ENCODE results near the gene BACH2.

The BACH2 gene

DNA sequence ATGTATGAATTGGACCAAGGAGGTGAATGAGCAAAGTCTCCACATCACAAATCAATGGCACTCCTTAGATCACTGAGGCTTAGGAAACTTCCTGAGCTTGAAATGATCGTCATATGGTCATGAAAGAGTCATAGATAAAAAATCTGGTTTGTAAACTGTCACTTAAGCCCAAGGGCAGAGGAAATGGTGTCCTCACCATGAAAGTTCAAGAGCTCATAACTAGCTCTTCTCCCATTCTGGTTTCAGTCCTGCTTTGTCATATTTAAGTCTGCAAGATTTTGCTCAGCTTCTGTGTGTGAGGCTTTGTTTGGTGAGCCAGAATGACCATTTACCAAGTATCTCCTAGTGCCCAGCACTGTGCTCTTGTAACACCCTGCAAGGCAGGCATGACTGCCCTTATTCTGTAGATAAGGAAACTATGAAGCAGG, 341.9 kb downstream of the BACH2 start:
- no peak for DNase-seq

DNA sequence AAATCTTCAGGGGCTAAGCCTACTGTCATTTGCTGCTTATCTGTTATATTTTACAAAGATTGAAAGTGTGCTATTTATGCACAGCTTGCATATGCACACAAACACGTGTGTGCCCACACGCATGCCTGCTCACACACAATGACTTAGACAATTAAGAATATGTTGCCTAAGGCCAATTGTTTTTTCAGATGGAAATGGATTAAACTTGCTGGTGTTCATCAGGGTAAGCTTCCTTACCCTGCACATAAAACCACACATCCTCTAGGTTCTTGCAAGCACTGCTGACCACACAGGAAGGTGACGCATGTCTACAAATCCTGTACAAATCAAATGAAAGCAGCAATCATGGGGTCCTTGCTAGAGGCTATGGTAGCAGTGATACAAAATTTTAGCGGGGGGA, 344.0 kb downstream of the BACH2 start:
- DNase-seq = peak; percentile 66 to 70

DNA sequence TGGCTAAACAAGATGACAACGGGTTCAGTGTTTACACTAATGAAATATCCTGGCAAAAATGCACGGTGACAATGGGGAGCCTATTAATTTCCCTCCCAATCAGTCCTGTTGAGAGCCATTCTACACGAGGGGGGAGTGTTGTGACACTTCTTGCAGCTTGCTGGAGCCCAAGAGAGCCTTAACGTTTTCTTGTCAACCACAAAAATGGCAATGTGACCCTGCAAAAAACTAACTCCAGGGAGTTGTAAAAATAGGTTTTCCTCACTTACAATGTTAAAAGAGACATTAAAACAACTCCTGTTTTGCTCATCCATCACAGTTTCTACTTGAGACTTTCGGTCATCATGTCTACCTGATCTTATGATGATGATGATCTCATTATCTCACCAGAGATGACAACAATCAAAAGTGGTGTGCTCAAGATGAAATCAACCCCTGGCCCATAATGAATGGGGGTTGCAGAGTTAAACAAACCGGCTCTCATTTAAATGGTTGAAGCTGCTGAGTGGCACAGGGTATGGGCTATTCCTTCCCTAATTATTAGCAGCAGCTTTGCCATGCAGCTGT, 344.5 kb downstream of the BACH2 start:
- no peak for DNase-seq

DNA sequence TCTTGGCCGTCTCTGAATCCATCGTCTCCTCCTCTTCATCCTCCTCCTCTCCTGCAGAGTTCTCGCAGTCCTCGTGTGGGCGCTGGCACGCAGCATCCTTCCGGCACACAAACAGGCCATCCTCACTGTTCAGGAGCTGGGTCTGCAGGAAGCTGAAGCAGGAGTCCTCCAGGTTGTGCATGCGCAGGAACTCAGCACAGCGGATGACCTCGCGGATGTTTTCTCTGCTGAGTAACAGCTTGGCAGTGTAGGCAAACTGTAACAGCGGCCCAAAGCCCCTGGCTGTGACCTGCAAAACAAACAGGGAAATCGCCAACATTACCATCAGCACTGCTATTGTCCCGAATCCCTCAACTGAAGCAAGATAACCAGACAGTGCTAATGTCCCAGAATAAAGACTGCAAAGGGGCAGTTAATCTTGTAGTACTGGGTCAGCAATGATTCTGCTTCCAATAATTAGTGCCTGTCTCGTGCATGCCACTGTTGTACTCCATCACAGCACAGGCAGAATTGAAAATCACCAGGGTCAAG, 345.0 kb downstream of the BACH2 start:
- DNase-seq = no peak

DNA sequence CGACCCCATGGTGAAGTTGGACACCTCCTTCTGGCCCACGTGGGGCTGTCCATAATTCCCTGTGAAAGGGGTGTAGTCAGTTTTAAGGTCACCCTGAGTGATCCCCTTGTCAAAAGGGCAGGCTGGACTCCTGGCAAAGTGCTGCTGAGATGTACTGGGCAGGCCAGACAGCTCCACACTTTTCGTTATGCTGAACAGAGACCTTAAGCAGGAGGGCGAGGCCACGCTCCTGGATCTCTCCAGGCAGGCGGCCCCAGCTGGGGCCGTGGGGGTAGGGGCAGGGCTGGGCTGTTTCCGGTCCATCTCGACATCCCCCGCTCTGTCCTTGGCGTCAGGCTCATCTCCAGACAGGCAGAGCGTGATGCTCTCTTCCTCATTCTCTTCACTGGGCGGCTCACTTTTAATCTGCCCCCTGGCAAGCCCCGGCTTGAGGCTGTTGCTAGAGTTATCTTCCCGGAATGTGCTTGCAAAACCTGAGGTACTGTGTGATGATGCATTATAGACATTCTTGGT, 345.7 kb downstream of the BACH2 start:
- DNase-seq = no peak

DNA sequence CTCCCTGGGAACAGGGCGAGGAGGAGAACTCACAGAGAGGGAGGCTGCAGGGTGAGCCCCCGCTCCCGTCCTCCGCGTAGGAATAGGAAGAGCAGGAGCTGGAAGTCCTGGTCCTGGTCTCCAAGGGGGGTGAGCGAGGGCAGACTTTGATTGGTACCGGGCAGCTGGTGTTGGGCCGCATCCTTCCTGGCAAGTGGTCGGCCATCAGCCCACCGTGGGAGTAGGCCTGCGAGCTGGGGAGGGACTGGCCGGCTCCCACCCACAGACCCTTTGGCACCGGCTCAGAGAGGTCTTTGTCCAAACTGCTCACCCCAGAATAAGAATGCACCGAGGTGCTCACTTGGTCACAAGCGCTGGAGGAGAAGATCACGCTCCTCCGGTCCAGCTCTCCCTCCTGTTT, 346.2 kb downstream of the BACH2 start:
- no peak for DNase-seq

DNA sequence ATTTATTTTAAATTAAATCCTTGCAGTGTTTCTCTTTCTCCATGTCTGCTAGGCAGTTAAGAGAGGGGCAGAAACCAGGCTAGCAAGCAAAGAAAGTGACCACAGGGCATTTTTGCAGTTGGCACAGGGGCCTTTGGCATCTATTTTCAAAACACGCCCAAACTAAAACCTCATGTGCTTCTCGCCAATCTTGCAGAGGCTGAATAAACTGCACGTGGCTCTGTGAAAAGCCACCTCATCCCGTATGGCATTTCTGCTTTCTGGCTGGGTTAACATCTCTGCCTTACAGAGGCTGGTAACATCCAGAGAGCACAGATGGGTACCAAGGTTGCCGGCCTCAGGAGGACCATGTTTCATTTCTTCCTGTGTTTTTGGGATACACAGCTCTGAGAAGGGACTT, 347.8 kb downstream of the BACH2 start:
- DNase-seq = no peak

DNA sequence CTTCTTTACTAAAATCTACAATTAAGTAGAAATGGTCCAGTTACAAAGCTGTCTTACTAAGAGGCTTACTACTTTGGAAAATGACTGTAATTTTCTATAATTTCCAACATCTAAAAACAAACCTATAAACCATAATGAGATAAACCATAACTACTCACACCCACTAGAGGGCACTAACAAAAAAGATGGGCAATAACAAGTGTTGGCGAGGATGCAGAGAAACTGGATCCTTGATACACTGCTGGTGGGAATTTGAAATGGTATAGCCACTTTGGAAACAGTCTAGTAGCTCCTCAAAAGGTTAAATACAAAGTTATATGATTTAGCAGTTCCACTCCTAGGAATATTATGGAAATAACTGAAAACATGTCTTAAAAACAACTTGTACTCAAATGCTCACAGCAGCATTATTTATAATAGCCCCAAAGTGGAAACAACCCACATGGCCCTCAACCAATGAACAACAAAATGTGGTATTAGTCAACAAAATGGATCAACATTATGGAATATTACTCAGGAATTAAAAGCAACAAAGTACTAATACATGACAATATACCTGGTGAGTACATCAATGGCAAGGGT, 351.7 kb downstream of the BACH2 start:
- DNase-seq = peak in 1 of 2 donors; percentile 40

DNA sequence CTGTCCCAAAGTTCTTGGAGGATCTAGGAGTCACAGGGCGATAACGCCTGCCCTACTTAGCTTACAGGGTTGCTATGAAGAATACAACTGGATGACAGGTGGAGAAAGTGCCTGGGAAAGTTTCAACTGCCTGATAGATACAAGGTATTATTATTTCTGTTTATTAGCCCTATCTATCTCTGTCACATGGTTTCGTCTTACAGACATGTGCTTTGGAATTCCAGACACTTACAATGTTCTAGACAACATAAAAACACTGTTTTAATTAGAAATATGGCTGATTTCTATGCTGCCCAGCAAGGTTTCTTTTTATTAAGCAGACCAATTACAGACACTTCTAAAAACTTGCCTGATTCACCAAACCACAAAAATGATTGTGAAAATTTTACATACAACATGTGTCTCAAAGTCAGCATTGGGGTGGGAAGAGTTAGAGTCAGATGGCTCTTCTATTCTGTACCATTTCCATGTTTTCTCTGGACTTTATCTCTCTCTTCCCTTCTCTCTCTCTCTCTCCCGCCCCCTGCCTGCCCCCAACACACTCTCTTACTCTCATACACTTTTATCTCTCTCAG, 352.4 kb downstream of the BACH2 start:
- DNase-seq = no peak

DNA sequence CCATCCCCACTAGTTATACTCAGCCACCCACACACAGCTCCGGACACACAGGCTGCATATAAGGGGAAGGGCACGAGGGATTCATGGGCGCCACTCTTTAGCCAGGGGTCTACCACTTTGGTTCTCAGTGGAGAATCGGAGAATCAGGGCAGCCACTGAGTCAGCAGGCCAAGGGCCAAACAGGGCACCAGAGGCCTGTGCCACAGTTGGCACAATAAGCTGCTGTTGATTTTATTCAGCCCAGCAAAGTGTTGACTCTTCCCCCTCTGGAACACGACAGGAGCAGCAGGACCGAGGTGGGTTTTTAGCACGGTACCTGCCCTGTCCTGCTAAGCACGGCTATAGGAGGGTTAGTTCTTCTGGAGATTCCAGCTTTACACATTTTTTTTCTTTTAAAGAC, 354.0 kb downstream of the BACH2 start:
- no peak for DNase-seq

DNA sequence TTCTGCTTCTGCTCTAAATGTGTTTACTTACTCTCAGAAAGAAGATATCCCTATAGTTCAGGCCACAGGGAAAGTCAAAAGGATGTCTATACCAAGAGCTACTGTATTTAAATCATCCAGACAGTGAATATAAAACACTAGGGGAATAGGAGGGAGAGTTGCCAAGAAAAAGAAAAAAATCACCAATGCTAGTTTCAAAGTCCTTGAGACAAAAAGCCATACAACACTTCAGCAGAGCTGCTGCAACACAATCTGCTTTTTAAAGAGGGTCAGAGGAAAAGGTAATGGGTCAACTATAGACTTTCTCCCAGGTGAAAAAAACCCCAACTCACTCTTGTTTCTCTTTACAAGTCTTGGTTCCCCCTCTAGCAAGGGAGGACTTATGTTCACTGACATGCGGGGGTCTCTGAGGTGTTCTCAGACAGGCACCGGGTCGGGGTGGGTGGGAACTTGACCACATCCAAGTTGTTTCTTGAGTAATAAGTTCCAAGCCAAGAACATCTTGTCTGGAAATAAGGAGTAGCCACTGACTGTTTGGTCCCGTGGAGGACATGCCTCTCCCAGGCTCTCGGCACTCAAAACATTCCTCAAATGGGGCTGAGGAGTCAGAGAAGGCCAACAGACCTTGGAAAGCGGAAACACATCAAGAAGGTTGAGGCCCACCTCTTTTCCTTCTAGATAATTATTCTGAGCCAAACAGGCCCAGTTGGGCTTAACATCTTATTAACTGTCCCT, 354.7 kb downstream of the BACH2 start:
- no peak for DNase-seq

DNA sequence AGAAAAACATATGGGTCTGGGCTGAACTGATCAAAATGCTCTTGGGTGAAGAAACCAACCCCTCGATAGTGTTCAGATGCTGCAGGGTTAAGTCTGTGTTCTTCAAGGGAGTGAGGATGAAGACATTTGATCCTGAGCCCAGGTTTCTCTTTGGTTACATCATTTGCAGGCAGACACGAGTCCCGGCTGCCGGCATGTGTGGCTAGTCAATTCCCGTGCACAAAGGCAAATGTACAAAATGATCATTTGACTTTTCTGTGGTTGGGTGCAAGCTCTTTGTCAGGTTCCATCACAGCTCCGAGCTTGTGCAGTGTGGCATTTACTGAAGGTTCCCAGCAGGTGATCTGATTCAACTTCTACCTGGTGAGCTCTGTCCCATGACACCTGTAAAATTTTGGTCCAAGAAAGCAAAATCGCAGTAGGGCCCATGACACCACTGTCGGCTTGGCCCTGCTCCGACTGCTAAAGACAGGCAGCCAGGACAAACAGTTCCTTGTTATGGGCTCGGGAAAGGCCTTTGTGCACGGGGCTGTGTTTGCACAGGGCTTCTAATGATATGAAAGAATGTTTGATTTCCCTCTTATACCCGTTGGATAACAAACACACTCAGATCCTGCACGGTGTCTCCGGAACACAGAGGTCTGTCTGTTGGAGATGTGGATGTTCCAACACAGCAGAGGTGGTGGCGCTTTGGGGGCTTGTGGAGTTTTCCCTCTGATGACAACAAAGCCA, 355.4 kb downstream of the BACH2 start:
- no peak for DNase-seq

DNA sequence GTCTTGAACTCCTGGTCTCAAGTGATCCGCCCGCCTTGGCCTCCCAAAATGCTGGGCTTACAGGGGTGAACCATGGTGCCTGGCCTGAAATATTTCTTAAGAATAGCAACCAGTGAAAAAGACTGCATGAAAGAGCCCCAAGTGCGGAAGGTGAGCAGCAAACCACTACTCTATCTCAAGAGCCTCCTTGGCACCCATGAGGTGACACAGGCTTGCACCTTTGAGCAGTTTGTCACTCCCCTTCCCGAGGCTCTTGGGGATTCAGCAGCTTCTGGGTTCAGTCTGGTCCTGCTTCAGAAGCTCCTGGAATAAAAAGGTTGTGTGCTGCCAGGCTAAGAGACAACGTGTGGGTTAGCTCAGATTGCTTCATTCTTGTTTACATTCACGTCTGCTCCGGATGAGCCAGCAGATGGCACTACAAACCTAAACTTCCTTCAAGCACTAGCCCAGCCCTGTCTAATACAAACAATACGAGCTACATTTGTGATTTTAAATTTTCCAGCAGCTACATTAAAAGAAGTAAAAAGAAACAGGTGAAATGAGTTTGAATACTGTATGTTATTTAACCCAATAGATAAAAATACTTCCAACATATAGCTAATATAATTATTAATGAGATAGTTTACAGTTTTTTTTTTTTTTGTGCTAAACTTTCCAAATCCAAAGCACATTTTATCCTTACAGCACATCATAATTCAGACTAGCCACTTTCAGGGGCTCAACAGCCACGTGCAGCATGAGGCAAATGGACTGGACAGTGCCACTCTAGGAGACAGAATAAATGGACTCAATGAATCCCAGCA, 356.2 kb downstream of the BACH2 start:
- peak; percentile 72 to 75 for DNase-seq

DNA sequence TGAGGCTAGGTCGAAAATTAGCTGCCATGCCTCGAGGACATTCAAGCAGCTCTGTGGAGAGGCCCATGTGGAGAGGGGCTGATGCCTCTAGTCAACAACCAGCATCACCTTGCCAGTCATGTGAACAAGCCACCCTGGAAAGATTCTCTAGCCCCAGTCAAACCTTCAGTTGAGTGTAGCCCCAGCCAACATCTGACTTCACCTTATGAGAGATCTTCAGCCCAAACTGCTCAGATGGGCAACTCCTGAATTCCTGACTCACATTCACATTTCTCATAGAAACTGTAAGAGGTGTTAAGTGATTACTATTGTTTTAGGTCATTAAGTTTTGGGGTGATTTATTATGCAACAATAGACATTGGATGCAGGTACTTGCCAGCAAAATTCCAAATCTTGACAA, 357.5 kb downstream of the BACH2 start:
- DNase-seq = no peak

DNA sequence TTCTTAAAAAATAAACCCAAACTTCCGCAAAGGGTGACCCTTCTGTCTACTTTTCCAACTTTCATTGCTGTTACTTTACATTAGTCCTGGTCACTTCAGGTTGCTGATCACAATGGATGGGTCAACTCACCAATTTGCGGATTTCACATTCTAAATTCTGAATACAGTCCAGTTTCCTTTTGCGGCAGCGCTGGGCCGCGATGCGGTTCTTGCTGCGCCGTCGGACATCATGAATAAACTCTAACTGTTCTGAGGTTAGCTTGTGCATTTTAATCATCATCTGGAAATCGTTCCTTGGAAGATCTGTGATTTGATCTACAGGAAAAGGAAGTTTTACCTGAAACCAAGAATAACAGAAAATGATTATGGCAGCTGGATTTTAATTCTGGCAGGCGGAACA, 358.6 kb downstream of the BACH2 start:
- DNase-seq = no peak

DNA sequence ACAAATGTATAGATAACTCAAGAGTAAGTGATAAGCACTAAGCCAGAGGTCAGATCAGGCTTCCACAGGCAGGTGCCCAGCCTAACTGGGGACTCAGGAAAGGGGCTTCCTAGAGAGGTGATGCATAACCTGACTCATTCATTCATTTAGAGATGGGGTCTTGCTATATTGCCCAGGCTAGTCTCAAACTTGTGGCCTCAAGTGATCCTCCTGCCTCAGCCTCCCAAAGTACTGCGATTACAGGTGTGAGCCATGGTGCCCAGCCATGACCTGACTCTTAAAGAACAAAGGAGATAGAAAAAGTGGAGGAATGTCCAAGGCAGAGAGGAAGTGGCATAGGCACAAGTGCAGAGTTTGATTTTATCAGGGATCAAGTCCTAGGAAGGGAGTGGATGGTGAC, 360.5 kb downstream of the BACH2 start:
- no peak for DNase-seq

DNA sequence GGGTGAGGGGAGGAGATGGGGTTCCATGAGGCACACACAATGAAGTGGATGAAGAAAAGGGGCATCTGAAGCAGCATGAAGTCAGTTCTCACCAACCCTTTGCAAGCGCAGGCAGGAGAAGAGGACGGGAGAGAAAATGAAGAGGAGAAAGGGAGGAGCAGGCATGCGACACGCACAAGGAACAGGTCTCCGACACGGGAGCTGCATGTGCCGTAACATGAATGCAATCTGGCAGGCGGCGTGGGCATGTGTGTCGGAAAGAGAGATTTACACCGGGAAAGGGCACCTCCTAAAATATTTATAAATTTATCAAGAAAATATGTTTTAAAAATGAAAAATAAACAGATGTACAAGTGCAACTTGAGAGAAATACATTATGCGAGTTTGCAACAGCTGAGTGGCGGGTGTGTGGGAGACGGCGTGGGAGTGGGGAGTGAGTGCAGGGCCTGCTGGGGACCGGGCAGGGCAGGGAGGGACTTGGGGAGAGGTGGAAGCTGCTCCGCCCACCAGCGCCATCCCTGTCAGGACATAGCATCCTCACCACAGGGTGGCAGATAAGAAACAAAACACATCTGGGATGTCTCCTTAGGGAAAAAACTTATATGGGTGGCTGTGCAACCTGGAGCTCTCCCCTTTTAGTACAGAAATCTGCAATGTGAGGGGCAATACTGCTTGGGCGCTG, 361.8 kb downstream of the BACH2 start:
- no peak for DNase-seq

DNA sequence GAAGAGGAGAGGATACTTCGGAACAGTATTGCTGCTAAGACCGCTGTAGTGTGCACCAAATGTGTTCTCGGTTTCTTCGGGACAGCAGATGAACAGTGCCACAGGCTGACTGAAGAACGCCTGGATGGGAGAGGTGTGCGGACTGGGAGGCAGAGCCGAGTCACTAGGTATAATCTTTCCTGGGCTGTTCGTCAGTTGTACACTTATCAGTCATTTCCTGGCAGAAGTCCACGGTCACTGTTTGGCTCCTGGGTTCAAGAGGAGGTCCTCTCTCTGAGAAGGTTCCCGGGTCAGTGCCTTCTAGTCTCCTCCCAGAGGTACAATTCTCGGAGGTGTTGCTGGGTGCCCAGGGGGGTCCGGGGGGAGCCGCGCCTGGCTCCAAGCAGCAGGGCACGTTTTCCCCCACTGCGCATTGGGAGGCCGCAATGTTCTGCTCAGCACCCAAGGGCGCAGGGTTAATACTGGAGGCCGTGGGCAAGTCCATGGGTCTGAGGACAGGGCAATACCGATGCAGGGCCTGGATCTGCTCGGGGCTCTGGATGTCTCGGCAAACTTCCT, 364.3 kb downstream of the BACH2 start:
- no peak for DNase-seq

DNA sequence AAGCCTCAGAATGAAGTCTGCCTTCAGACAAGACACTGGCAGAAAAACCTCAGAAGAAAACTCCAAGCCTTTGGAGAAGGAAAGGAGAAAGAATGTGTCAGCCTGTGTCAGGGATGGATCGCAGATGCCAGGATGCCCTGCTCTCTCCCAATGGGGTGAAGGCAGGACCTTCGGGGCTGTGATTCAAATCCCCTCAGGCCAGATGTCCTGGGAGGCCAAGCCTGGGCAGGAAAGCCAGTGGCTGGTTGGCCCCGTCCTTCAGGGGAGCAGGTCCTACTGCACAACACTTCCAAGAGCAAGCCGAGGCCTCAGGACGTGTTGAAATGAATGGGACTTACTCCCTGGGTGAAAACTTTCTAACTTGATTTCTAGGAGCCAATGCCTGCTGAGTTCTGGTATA, 365.9 kb downstream of the BACH2 start:
- no peak for DNase-seq

DNA sequence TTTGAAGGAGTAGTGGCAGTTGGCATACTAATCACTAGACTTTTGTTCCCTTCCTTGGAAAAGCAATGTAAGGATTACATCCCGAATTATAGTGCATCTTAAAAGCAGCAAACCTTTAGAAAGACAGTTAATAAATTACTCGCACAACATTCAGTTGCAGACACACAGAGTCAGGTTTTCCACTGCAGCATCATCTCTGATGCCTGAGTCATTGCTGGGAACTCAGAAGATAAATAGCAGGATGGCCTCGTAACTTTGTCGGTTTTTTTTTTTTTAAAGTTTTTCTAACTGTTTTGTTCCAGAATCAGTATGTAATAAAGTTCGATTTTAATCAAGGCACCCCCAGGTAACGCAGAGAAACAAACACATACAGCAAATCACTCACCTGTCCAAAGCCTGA, 368.0 kb downstream of the BACH2 start:
- DNase-seq = no peak
